NCI-H2081 (cell line): ENCODE results near the gene ZNF260.
"Not testable (repeated sequence)": the region's sequence is repeated elsewhere in the genome, so short reads cannot be mapped to it uniquely, and the experiment has no call there.

Source experiments
- DNase-seq, 2 experiments: peaks; one replicate each; lab custom pipeline; 2025; lab: John Stamatoyannopoulos, UW

Gene ZNF260

GRCh38 chr19:36528194-36528920 lies at the start of gene ZNF260:
ZNF260 (minus strand) TSS chr19:36528271; CDS start chr19:36515238, 13,033 bp downstream.
- DNase-seq, result peak; percentile 84 to 92

- no peak for DNase-seq
Observed at GRCh38 chr19:36577271-36577996, 49.4 kb upstream of the ZNF260 start.

- no peak for DNase-seq
Observed at GRCh38 chr19:36574741-36575140, 46.7 kb upstream of the ZNF260 start.

- no peak for DNase-seq
Observed at GRCh38 chr19:36573895-36574720, 46.0 kb upstream of the ZNF260 start.

- DNase-seq, result peak; percentile 63 to 88
Observed at GRCh38 chr19:36573020-36573894, 45.2 kb upstream of the ZNF260 start, which contains the start of gene ZNF529. ZNF529 (minus strand) TSS chr19:36573292; CDS start chr19:36572346, 946 bp downstream.

- DNase-seq, result no peak
Observed at GRCh38 chr19:36572593-36573019, 44.5 kb upstream of the ZNF260 start.

- DNase-seq, result no peak
Observed at GRCh38 chr19:36564391-36564790, 36.3 kb upstream of the ZNF260 start.

GRCh38 chr19:36547001-36547732 lies 19.1 kb upstream of the ZNF260 start:
- DNase-seq, result no peak

- peak in 1 of 2 experiments; percentile 51 for DNase-seq
Observed at GRCh38 chr19:36528921-36529518, 949 bp upstream of the ZNF260 start.

GRCh38 chr19:36527873-36528193 lies 238 bp downstream of the ZNF260 start:
- no peak for DNase-seq

- no peak for DNase-seq
Observed at GRCh38 chr19:36527341-36527740, 730 bp downstream of the ZNF260 start.

- no peak for DNase-seq
Observed at GRCh38 chr19:36526581-36526980, 1.5 kb downstream of the ZNF260 start.

GRCh38 chr19:36524617-36525016 lies 3.5 kb downstream of the ZNF260 start:
- no peak for DNase-seq

GRCh38 chr19:36514012-36514612 lies 14.0 kb downstream of the ZNF260 start:
- no peak for DNase-seq

- DNase-seq, result no peak
Observed at GRCh38 chr19:36508325-36508724, 19.7 kb downstream of the ZNF260 start.

- no peak for DNase-seq
Observed at GRCh38 chr19:36501973-36502372, 26.1 kb downstream of the ZNF260 start.

- DNase-seq, result no peak
Observed at GRCh38 chr19:36497001-36497400, 31.1 kb downstream of the ZNF260 start.

- peak in 1 of 2 experiments; percentile 10 for DNase-seq
Observed at GRCh38 chr19:36492689-36493453, 35.2 kb downstream of the ZNF260 start.

- not testable (repeated sequence) for DNase-seq
Observed at GRCh38 chr19:36490846-36491245, 37.2 kb downstream of the ZNF260 start.
